HEK293 (cell line): ENCODE results near the gene AZIN2.

Source experiments
- ZNF140 ChIP-seq: fragments of 450-650 bp; formaldehyde crosslinking; IDR thresholded peaks from 2 replicates; pipeline ENCODE4 v1.5.1; 2016; ENCODE audit warnings: missing biosample characterization, missing genetic modification characterization
- ZNF585B ChIP-seq: fragments of 450-650 bp; formaldehyde crosslinking; IDR thresholded peaks from 2 replicates; pipeline ENCODE4 v1.5.1; 2016; ENCODE audit warnings: missing biosample characterization, missing genetic modification characterization
- TF ChIP-seq, protein P1 (sequence below): fragments of 450-650 bp; formaldehyde crosslinking; IDR thresholded peaks from 2 replicates; pipeline ENCODE4 v1.5.1; 2016; ENCODE audit warnings: missing biosample characterization, missing genetic modification characterization
- TF ChIP-seq, protein P2 (sequence below): fragments of 450-650 bp; formaldehyde crosslinking; IDR thresholded peaks from 2 replicates; pipeline ENCODE4 v1.5.1; 2016; ENCODE audit warnings: missing biosample characterization, missing genetic modification characterization

DNA sequence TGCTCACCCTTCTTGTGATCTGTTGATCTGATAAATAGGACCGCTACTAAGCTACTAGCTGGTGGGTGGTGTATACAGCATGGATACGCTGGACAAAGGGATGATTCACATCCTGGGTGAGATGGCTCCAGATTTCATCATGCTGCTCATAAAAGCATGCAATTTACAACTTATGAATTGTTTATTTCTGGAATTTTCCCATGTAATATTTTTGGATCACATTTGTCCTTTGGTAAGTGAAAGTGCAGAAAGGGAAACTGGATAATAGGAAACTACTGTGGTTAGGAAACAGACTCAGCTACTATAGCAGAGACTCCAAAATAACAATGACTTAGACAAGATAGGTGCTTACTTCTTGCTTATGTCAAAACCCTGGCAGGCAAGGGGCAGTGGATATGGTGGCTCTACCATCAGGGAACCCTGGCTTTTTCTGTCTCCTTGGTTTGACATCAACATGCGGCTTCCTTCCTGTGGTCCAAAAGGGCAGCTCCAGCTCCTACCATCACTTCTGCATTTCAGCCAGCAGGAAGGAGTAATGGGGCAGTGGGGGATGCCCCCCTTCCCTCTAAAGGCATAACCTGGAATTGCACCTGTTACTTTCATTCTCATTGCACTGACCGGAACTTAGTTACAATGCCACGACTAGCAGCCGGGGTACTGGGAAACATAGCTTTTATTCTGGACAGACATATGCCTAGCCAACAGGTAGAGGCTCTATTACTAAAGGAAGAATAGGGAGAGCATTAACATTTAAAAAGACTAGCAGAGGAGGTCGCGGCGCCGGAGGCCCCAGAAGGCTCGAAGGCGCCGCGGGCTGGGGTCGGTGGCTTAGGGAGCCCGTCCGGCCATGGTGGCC is 30.5 kb upstream of the AZIN2 start:
- no peak for TF ChIP-seq ZNF140 (tag by site-specific recombination)
- no peak for TF ChIP-seq ZNF585B
- TF ChIP-seq, protein P1, sequence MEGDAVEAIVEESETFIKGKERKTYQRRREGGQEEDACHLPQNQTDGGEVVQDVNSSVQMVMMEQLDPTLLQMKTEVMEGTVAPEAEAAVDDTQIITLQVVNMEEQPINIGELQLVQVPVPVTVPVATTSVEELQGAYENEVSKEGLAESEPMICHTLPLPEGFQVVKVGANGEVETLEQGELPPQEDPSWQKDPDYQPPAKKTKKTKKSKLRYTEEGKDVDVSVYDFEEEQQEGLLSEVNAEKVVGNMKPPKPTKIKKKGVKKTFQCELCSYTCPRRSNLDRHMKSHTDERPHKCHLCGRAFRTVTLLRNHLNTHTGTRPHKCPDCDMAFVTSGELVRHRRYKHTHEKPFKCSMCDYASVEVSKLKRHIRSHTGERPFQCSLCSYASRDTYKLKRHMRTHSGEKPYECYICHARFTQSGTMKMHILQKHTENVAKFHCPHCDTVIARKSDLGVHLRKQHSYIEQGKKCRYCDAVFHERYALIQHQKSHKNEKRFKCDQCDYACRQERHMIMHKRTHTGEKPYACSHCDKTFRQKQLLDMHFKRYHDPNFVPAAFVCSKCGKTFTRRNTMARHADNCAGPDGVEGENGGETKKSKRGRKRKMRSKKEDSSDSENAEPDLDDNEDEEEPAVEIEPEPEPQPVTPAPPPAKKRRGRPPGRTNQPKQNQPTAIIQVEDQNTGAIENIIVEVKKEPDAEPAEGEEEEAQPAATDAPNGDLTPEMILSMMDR (tag by site-specific recombination), result no peak
- TF ChIP-seq, protein P2, sequence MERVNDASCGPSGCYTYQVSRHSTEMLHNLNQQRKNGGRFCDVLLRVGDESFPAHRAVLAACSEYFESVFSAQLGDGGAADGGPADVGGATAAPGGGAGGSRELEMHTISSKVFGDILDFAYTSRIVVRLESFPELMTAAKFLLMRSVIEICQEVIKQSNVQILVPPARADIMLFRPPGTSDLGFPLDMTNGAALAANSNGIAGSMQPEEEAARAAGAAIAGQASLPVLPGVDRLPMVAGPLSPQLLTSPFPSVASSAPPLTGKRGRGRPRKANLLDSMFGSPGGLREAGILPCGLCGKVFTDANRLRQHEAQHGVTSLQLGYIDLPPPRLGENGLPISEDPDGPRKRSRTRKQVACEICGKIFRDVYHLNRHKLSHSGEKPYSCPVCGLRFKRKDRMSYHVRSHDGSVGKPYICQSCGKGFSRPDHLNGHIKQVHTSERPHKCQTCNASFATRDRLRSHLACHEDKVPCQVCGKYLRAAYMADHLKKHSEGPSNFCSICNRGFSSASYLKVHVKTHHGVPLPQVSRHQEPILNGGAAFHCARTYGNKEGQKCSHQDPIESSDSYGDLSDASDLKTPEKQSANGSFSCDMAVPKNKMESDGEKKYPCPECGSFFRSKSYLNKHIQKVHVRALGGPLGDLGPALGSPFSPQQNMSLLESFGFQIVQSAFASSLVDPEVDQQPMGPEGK (tag by site-specific recombination), result no peak
